Measurements from ENCODE around the gene PCID2.
"Not testable (repeated sequence)": the region's sequence is repeated elsewhere in the genome, so short reads cannot be mapped to it uniquely, and the experiment has no call there.

PCID2 gene

DNA sequence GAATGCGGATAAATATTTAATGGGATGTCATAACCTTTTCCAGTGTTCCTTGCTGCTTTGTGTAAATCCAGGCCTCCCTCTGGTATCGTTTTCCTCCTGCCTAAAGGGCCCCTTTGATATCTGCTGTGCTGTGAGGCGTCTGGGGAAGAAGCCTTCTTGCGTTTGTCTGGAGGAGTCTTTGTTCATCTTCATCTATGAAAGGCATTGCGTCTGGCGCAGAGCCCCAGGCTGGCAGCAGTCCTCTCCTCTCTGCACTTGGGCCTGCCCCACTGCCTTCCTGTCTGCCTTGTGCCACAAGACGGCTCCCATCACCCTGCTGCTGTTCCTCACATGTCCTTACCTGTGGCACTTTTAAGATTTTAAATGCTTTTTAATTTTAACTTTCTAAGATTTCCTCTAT is 40.3 kb downstream of the PCID2 start:
- no peak for TF ChIP-seq CTCF (IDR thresholded peaks at IDR 0.05; ENCODE audit: low read depth, low read length)
- no peak for DNase-seq (ENCODE audit: extremely low read depth, low read depth)

GRCh38 chr13:113167575-113167974 is 40.9 kb downstream of the PCID2 start:
- no peak for TF ChIP-seq CTCF (IDR thresholded peaks at IDR 0.05; ENCODE audit: low read depth, low read length)
- DNase-seq (ENCODE audit: extremely low read depth, low read depth): no peak

GRCh38 chr13:113167155-113167554 is 41.3 kb downstream of the PCID2 start:
- no peak for TF ChIP-seq CTCF (IDR thresholded peaks at IDR 0.05; ENCODE audit: low read depth, low read length)
- DNase-seq (ENCODE audit: extremely low read depth, low read depth): no peak

- TF ChIP-seq CTCF (IDR thresholded peaks at IDR 0.05; ENCODE audit: low read depth, low read length): no peak
- DNase-seq (ENCODE audit: extremely low read depth, low read depth): no peak
These were observed 41.8 kb downstream of the PCID2 start for GRCh38 chr13:113166681-113167080.

- no peak for DNase-seq (ENCODE audit: extremely low read depth, low read depth)
- no peak for TF ChIP-seq CTCF (IDR thresholded peaks at IDR 0.05; ENCODE audit: low read depth, low read length)
These were observed 42.2 kb downstream of the PCID2 start for GRCh38 chr13:113166266-113166665.

DNA sequence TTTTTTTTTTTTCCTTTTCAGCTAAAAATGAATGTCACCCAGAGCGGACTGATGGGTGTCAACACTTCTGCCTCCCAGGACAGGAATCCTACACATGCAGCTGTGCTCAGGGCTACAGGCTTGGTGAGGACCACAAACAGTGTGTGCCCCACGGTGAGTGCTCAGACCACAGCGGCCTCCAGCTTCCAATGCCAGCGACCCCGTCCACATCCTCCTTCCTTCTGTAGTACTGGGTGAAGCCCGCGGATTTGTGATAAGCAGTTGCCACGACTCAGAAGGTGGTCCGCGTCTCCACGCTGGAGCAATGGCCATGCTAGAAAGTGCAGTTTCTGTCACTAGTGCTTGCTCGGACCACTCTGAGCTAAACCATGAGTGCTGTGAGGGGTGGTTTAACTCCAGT is 44.0 kb downstream of the PCID2 start:
- TF ChIP-seq CTCF (IDR thresholded peaks at IDR 0.05; ENCODE audit: low read depth, low read length): no peak
- DNase-seq (ENCODE audit: extremely low read depth, low read depth): no peak

GRCh38 chr13:113162783-113163685 is 45.4 kb downstream of the PCID2 start:
- DNase-seq (ENCODE audit: extremely low read depth, low read depth): no peak
- TF ChIP-seq CTCF (IDR thresholded peaks at IDR 0.05; ENCODE audit: low read depth, low read length): no peak

GRCh38 chr13:113161975-113162374 is 46.5 kb downstream of the PCID2 start:
- not testable (repeated sequence) for DNase-seq (ENCODE audit: extremely low read depth, low read depth)
